Subcutaneous abdominal adipose tissue (tissue), 5 donors: Measurements from ENCODE around the gene STAG1.
"Not testable (repeated sequence)": the region's sequence is repeated elsewhere in the genome, so short reads cannot be mapped to it uniquely, and the experiment has no call there.

ENCODE experiments used
- H3K27ac ChIP-seq: one replicate; pipeline ENCODE4 v1.7.0; 2013; ENCODE audit warnings: low read depth, mild to moderate bottlenecking, inconsistent platforms, low read length, moderate library complexity
- H3K27me3 ChIP-seq, 5 donors: one replicate each; pipeline ENCODE4 v1.7.0; 2013; ENCODE audit warnings: low read length in 5 of 5, inconsistent platforms in 1 of 5; ENCODE audit not compliant: control insufficient read depth in 5 of 5, insufficient read depth in 4 of 5
- H3K36me3 ChIP-seq, 5 donors: one replicate each; pipeline ENCODE4 v1.7.0; 2013; ENCODE audit warnings: low read length in 5 of 5; ENCODE audit not compliant: control insufficient read depth in 5 of 5, insufficient read depth in 5 of 5
- H3K4me1 ChIP-seq, 5 donors: one replicate each; pipeline ENCODE4 v1.7.0; 2013; ENCODE audit warnings: low read length in 5 of 5, mild to moderate bottlenecking in 3 of 5, moderate library complexity in 1 of 5; ENCODE audit not compliant: control insufficient read depth in 5 of 5, insufficient read depth in 5 of 5
- H3K4me3 ChIP-seq, 5 donors: one replicate each; pipeline ENCODE4 v1.7.0; 2013; ENCODE audit warnings: low read length in 5 of 5, low read depth in 1 of 5
- H3K9ac ChIP-seq, 5 donors: one replicate each; pipeline ENCODE4 v1.7.0; 2013; ENCODE audit warnings: low read length in 5 of 5, mild to moderate bottlenecking in 4 of 5, moderate library complexity in 3 of 5
- H3K9me3 ChIP-seq, 5 donors: one replicate each; pipeline ENCODE4 v1.7.0; 2013; ENCODE audit warnings: low read length in 5 of 5; ENCODE audit not compliant: control insufficient read depth in 5 of 5
- donor health status: healthy.
- donor health status: healthy.
- donor health status: healthy.
- donor health status: healthy.
- donor health status: healthy.

Gene STAG1

GRCh38 chr3:136586580-136586979, 165.6 kb downstream of the STAG1 start:
- H3K4me1 ChIP-seq: peaks cover 0 to 14% (median 0%) of the 10 kb centered on the region in 5 donors
- H3K27me3 ChIP-seq: no peaks in the 10 kb centered on the region
- H3K27ac ChIP-seq: no peak overlapping the region
- no peak overlapping the region for H3K9ac ChIP-seq
- H3K36me3 ChIP-seq: peaks cover 0 to 6% (median 5%) of the 10 kb centered on the region in 5 donors
- H3K4me3 ChIP-seq: no peak overlapping the region
- H3K9me3 ChIP-seq: no peaks in the 10 kb centered on the region

DNA sequence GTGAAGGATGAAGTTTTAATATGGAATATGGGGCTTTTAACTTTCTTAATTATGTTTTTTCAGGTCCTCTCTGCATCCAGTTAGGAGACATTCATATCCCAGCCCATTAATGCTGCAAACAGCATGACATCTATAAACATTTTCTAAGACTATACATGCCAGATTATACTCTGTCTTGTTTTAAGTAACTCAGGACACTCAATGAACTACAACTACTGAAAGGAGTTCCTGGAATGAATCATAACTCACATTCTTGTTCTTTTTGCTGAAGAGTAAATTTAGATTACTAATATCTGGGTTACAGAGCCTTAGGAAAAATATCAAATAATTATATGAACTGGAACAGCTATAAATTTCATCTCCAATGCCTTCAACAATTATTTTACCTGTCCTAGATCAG, 167.4 kb downstream of the STAG1 start:
- Histone ChIP-seq H3K9ac (no peak overlapping the region), H3K27ac (no peak overlapping the region)

DNA sequence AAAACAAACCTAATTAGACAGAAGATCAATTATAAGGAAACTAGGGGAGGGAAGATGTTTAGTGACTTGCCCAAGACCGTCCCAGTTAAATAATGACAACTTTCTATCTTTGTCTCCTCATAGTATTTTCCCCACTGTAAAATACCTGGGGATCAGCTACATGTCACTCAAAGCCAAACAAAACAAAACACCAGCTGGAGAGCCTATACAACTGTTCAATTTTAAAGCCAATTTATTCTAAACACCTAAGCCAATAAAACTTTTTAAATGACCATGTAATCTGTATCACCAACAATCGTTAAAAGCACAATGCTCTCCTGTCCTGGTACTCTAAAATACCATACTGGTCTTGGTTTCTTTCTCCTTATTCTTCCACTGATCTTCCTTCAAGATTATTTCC, 168.4 kb downstream of the STAG1 start:
- H3K36me3 ChIP-seq: peaks cover 0 to 6% (median 5%) of the 10 kb centered on the region in 5 donors
- H3K9ac ChIP-seq: no peak overlapping the region
- no peaks in the 10 kb centered on the region for H3K27me3 ChIP-seq
- no peaks in the 10 kb centered on the region for H3K9me3 ChIP-seq
- no peak overlapping the region for H3K4me3 ChIP-seq
- H3K4me1 ChIP-seq: peaks cover 0 to 14% (median 6%) of the 10 kb centered on the region in 5 donors
- no peak overlapping the region for H3K27ac ChIP-seq

More for the DNA sequence above, 167.4 kb downstream of the STAG1 start:
- no peaks in the 10 kb centered on the region for H3K27me3 ChIP-seq
- H3K36me3 ChIP-seq: peaks cover 0 to 6% (median 5%) of the 10 kb centered on the region in 5 donors
- H3K4me3 ChIP-seq: no peak overlapping the region
- no peaks in the 10 kb centered on the region for H3K9me3 ChIP-seq
- H3K4me1 ChIP-seq: peaks cover 0 to 14% (median 0%) of the 10 kb centered on the region in 5 donors

- Histone ChIP-seq H3K36me3 (peaks cover 0 to 2% (median 0%) of the 10 kb centered on the region in 5 donors), H3K4me1 (peaks cover 0 to 9% (median 2%) of the 10 kb centered on the region in 5 donors), H3K9ac (no peak overlapping the region), H3K4me3 (no peak overlapping the region), H3K9me3 (peaks cover 0 to 6% (median 0%) of the 10 kb centered on the region in 5 donors), H3K27me3 (no peaks in the 10 kb centered on the region), H3K27ac (no peak overlapping the region)
Measured at GRCh38 chr3:136577791-136578190, 174.4 kb downstream of the STAG1 start.

GRCh38 chr3:136576279-136577009, 175.7 kb downstream of the STAG1 start:
- Histone ChIP-seq H3K9me3 (peaks cover 0 to 6% (median 0%) of the 10 kb centered on the region in 5 donors), H3K4me1 (peaks cover 0 to 9% (median 4%) of the 10 kb centered on the region in 5 donors), H3K4me3 (no peak overlapping the region), H3K27ac (no peak overlapping the region), H3K36me3 (peaks cover 0 to 2% (median 0%) of the 10 kb centered on the region in 5 donors), H3K27me3 (no peaks in the 10 kb centered on the region), H3K9ac (no peak overlapping the region)

DNA sequence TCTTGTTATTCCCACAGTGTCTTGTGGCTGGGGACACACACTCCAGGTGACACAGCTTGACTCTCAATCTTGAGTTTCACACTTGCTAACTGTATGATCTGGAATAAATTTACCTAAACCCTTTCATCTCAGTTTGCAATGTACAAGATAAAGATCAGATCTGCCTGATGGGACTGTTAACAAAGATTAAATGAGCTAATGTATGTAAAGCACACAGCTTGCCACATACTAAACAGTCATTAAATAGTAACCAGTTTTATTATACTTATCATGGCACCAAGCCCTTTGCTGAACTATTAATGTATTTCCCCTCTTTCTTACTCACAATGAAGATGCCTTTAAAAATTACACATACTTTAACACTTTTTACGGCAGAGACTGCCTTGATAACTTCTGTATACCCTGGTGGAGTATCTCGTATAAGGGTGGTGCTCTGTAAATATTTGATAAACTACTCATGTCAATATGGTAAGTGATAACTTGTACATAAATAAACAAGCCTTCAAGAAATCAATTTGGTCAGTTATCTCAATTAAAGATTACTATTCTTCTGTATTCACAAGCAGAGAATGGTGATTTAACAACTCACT, 184.5 kb downstream of the STAG1 start:
- no peaks in the 10 kb centered on the region for H3K9me3 ChIP-seq
- no peaks in the 10 kb centered on the region for H3K27me3 ChIP-seq
- H3K9ac ChIP-seq: no peak overlapping the region
- H3K36me3 ChIP-seq: peaks cover 2 to 12% (median 8%) of the 10 kb centered on the region in 5 donors
- no peak overlapping the region for H3K4me3 ChIP-seq
- no peak overlapping the region for H3K27ac ChIP-seq
- peaks cover 0 to under 1% (median 0%) of the 10 kb centered on the region in 5 donors for H3K4me1 ChIP-seq

DNA sequence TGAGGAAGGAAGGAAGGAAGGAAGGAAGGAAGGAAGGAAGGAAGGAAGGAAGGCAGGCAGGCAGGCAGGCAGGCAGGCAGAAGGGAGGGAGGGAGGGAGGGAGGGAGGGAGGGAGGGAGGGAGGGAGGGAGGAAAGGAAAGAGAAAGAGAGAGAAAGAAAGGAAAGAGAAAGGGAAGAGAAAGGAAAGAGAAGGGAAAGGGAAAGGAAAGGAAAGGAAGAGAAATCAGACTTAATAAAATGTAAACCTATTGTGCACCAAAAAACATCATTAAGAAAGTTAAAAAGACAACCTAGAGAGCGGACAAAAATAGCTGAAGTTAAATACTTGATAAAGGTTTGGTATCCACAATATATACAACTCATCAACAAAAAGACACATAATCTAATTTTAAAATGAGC, 187.2 kb downstream of the STAG1 start:
- H3K4me3 ChIP-seq, H3K9ac ChIP-seq, H3K27me3 ChIP-seq, H3K4me1 ChIP-seq, H3K9me3 ChIP-seq, H3K27ac ChIP-seq: not testable (repeated sequence)
- peaks cover 2 to 12% (median 8%) of the 10 kb centered on the region in 5 donors for H3K36me3 ChIP-seq

DNA sequence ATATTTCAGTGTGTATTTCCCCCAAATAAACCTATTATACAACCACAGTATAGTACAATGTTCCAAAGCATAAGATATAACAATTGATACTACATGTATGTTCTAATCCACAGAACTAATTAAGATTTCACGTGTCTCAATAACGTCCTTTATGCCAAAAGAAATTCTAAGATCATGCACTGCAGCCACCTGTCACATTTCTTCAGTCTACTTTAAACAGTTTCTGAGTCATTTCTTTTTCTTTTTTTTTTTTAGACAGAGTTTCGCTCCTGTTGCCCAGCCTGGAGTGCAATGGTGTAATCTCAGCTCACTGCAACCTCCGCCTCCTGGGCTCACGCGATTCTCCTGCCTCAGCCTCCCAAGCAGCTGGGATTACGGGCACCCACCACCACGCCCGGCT, 190.2 kb downstream of the STAG1 start:
- Histone ChIP-seq H3K27me3 (no peaks in the 10 kb centered on the region), H3K9me3 (no peaks in the 10 kb centered on the region), H3K36me3 (peaks cover 0 to 8% (median 5%) of the 10 kb centered on the region in 5 donors), H3K9ac (no peak overlapping the region), H3K4me1 (no peaks in the 10 kb centered on the region), H3K4me3 (no peak overlapping the region), H3K27ac (no peak overlapping the region)

GRCh38 chr3:136559896-136560295, 192.3 kb downstream of the STAG1 start:
- Histone ChIP-seq H3K36me3 (no peaks in the 10 kb centered on the region), H3K4me3 (no peak overlapping the region), H3K9me3 (no peaks in the 10 kb centered on the region), H3K9ac (no peak overlapping the region), H3K27me3 (no peaks in the 10 kb centered on the region), H3K4me1 (no peaks in the 10 kb centered on the region), H3K27ac (no peak overlapping the region)

- H3K27me3 ChIP-seq, H3K27ac ChIP-seq, H3K9me3 ChIP-seq, H3K4me1 ChIP-seq, H3K9ac ChIP-seq, H3K4me3 ChIP-seq, H3K36me3 ChIP-seq: not testable (repeated sequence)
Measured at GRCh38 chr3:136549461-136549860, 202.7 kb downstream of the STAG1 start.
